Breast epithelium (tissue), 3 donors: ENCODE results near the gene GBF1.

ENCODE experiments used
- CTCF ChIP-seq, 3 donors: fragments of 450-650 bp; IDR thresholded peaks; one replicate each; pipeline ENCODE4 v1.5.1; 2016 to 2017; ENCODE audit warnings: antibody characterized with exemption in 3 of 3, mild to moderate bottlenecking in 3 of 3, moderate library complexity in 3 of 3
- POLR2A ChIP-seq: fragments of 450-650 bp; IDR thresholded peaks from one replicate; pipeline ENCODE4 v1.6.1; 2016; ENCODE audit warnings: antibody characterized with exemption, mild to moderate bottlenecking, moderate library complexity
- POLR2AphosphoS5 ChIP-seq, 3 donors: sonication (generic); formaldehyde crosslinking; IDR thresholded peaks; one replicate each; pipeline ENCODE4 v1.6.1; 2017; ENCODE audit warnings: antibody characterized with exemption in 3 of 3

- TF ChIP-seq POLR2A: no peak
- no peak for TF ChIP-seq POLR2AphosphoS5 (IDR thresholded peaks at IDR 0.05)
- no peak for TF ChIP-seq CTCF (IDR thresholded peaks at IDR 0.05)
These were observed 156.0 kb downstream of the GBF1 start for GRCh38 chr10:102401342-102401654.
